PC-9 (cell line): Measurements from ENCODE around the gene RBM43. TPM values are rescaled to one million over a fixed set of nuclear protein-coding genes. Genes with fewer than 3 reads are reported as not detected.

Experiments
- BruUV-seq: library from RNA; stranded (reverse); fragments of 400-500 nt; replicated peaks from 2 replicates; lab custom pipeline; 2021; lab: Mats Ljungman, UMichigan
- CTCF ChIA-PET: fragments of 300-600 bp; sonication (Branson Sonifier 250); formaldehyde crosslinking; loops from one replicate; lab custom pipeline; 2022; ENCODE audit warnings: antibody characterized with exemption; lab: Charles Lee
- POLR2A ChIA-PET: fragments of 300-600 bp; sonication (Branson Sonifier 250); formaldehyde crosslinking; loops from one replicate; lab custom pipeline; 2022; ENCODE audit warnings: antibody characterized with exemption; ENCODE audit not compliant: unreplicated experiment; lab: Charles Lee
- DNase-seq, 2 experiments: peaks; one replicate each; pipeline versions ENCODE4 v3.0.0 to v3.0.0-alpha.2; 2015 to 2022; ENCODE audit warnings: mixed read lengths in 1 of 2
- H2AFZ ChIP-seq: fragments of 200-600 bp; sonication (generic); 2 replicates; pipeline ENCODE4 v1.8.1; 2017; ENCODE audit warnings: antibody characterized with exemption
- H3F3A ChIP-seq: fragments of 200-600 bp; sonication (generic); 2 replicates; pipeline ENCODE4 v1.8.1; 2017; ENCODE audit warnings: antibody characterized with exemption, mild to moderate bottlenecking, low read depth; ENCODE audit not compliant: insufficient read depth
- H3K27ac ChIP-seq: fragments of 200-600 bp; sonication (generic); 2 replicates; pipeline ENCODE4 v1.6.1; 2016; ENCODE audit warnings: mixed run types
- H3K27me3 ChIP-seq: fragments of 200-600 bp; sonication (generic); 2 replicates; pipeline ENCODE4 v1.6.1; 2016; ENCODE audit warnings: low read depth, mixed run types; ENCODE audit not compliant: insufficient read depth
- H3K36me3 ChIP-seq: fragments of 200-600 bp; sonication (generic); 2 replicates; pipeline ENCODE4 v1.6.1; 2016; ENCODE audit warnings: low read depth, mixed run types
- H3K4me1 ChIP-seq: fragments of 200-600 bp; sonication (generic); replicated peaks from 2 replicates; pipeline ENCODE4 v1.6.1; 2016; ENCODE audit warnings: mixed run types; ENCODE audit not compliant: insufficient read depth
- H3K4me2 ChIP-seq: fragments of 200-600 bp; sonication (generic); 2 replicates; pipeline ENCODE4 v1.6.1; 2017; ENCODE audit warnings: mixed run types
- H3K4me3 ChIP-seq: fragments of 200-600 bp; sonication (generic); 2 replicates; pipeline ENCODE4 v1.6.1; 2016; ENCODE audit warnings: mixed run types
- H3K79me2 ChIP-seq: fragments of 200-600 bp; sonication (generic); 2 replicates; pipeline ENCODE4 v1.6.1; 2017; ENCODE audit warnings: low read depth, mixed run types
- H3K9me2 ChIP-seq: fragments of 200-600 bp; sonication (generic); 2 replicates; pipeline ENCODE4 v1.8.1; 2017; ENCODE audit warnings: mild to moderate bottlenecking; ENCODE audit not compliant: insufficient read depth
- H3K9me3 ChIP-seq: fragments of 200-600 bp; sonication (generic); 2 replicates; pipeline ENCODE4 v1.8.1; 2016; ENCODE audit warnings: low read depth; ENCODE audit not compliant: insufficient read depth
- H4K20me1 ChIP-seq: fragments of 200-600 bp; sonication (generic); 2 replicates; pipeline ENCODE4 v1.8.1; 2017; ENCODE audit not compliant: insufficient read depth
- EZH2 ChIP-seq: fragments of 200-600 bp; sonication (generic); IDR thresholded peaks from 2 replicates; pipeline ENCODE4 v1.8.0; 2017; ENCODE audit warnings: antibody characterized with exemption, low read depth
- intact Hi-C: fragments of 100-400 bp; cut with micrococcal nuclease; formaldehyde crosslinking; loops from one replicate; pipeline ENCODE4 v1.10.0; 2022; ENCODE audit not compliant: unreplicated experiment
- total RNA-seq: library from RNA; stranded (reverse); gene quantifications from 2 replicates; pipeline ENCODE4 v1.2.3, GENCODE V29; 2021
- TF ChIP-seq, protein P1 (sequence below): fragments of 200-600 bp; sonication (generic); conservative IDR thresholded peaks from 2 replicates; pipeline ENCODE4 v1.6.1; 2017; ENCODE audit warnings: mixed run types, antibody characterized with exemption, mild to moderate bottlenecking, moderate library complexity

The RBM43 gene
- total RNA-seq, 1 experiment from 2014 or later = 5.3 TPM

GRCh38 chr2:151198645-151199044 is 63.0 kb downstream of the RBM43 start:
- TF ChIP-seq, protein P1, sequence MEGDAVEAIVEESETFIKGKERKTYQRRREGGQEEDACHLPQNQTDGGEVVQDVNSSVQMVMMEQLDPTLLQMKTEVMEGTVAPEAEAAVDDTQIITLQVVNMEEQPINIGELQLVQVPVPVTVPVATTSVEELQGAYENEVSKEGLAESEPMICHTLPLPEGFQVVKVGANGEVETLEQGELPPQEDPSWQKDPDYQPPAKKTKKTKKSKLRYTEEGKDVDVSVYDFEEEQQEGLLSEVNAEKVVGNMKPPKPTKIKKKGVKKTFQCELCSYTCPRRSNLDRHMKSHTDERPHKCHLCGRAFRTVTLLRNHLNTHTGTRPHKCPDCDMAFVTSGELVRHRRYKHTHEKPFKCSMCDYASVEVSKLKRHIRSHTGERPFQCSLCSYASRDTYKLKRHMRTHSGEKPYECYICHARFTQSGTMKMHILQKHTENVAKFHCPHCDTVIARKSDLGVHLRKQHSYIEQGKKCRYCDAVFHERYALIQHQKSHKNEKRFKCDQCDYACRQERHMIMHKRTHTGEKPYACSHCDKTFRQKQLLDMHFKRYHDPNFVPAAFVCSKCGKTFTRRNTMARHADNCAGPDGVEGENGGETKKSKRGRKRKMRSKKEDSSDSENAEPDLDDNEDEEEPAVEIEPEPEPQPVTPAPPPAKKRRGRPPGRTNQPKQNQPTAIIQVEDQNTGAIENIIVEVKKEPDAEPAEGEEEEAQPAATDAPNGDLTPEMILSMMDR = no peak
- no peak for TF ChIP-seq EZH2
- H3K79me2 ChIP-seq = no peaks in the 10 kb centered on the region
- CTCF ChIA-PET = no interaction called here
- H3K36me3 ChIP-seq = no peaks in the 10 kb centered on the region
- intact Hi-C loops = no loop called here
- H3F3A ChIP-seq = no peaks in the 10 kb centered on the region
- no peak overlapping the region for H3K4me2 ChIP-seq
- H3K27me3 ChIP-seq = no peaks in the 10 kb centered on the region
- no peaks in the 10 kb centered on the region for H3K4me1 ChIP-seq
- no peaks in the 10 kb centered on the region for H4K20me1 ChIP-seq
- H3K27ac ChIP-seq = no peak overlapping the region
- DNase-seq = no peak
- BruUV-seq = no TSS peak
- POLR2A ChIA-PET = interaction anchor here (0.6 kb wide), 1 partner anchor 1612 kb away, joined by 5 read pairs; no protein-coding TSS in a partner anchor
- H3K9me2 ChIP-seq = no peaks in the 10 kb centered on the region
- no peaks in the 10 kb centered on the region for H3K9me3 ChIP-seq
- no peak overlapping the region for H3K4me3 ChIP-seq
- H2AFZ ChIP-seq = no peak overlapping the region

Other genes starting within 250 kb of the RBM43 start
- 24.6 and 32.7 TPM in 2 replicates for gene NMI, start 27.8 kb upstream of the RBM43 start, total RNA-seq
- not detected in 2 replicates for gene TNFAIP6, start 95.7 kb upstream of the RBM43 start, total RNA-seq
- gene RIF1, start 148.0 kb upstream of the RBM43 start, total RNA-seq = 39.4 and 47.2 TPM in 2 replicates